ENCODE data around the gene SGIP1.

The SGIP1 gene

GRCh38 chr1:66745451-66745850 lies 211.5 kb downstream of the SGIP1 start:
- Histone ChIP-seq H3K9me3 (no peaks in the 10 kb centered on the region), H3K27ac (no peak overlapping the region), H3K36me3 (no peaks in the 10 kb centered on the region), H3K4me3 (ENCODE audit: low read depth in 1 of 2, low read length in 1 of 2) (no peak overlapping the region), H3K4me1 (ENCODE audit: control insufficient read depth in 1 of 2, insufficient read depth in 1 of 2, low read depth in 1 of 2, low read length in 1 of 2) (peaks cover 3 to 9% of the 10 kb centered on the region in 2 experiments), H3K27me3 (no peaks in the 10 kb centered on the region)
- no peak for TF ChIP-seq CTCF (IDR thresholded peaks at IDR 0.05)

- H3K27me3 ChIP-seq = no peaks in the 10 kb centered on the region
- H3K4me1 ChIP-seq (ENCODE audit: control insufficient read depth in 1 of 2, insufficient read depth in 1 of 2, low read depth in 1 of 2, low read length in 1 of 2) = peaks cover 22 to 27% of the 10 kb centered on the region in 2 experiments
- no peak overlapping the region for H3K4me3 ChIP-seq (ENCODE audit: low read depth in 1 of 2, low read length in 1 of 2)
- no peak for TF ChIP-seq CTCF (IDR thresholded peaks at IDR 0.05)
- H3K36me3 ChIP-seq = no peaks in the 10 kb centered on the region
- no peaks in the 10 kb centered on the region for H3K9me3 ChIP-seq
- no peak overlapping the region for H3K27ac ChIP-seq
Observed at GRCh38 chr1:66747501-66747900, 213.5 kb downstream of the SGIP1 start.

GRCh38 chr1:66750577-66750976 lies 216.6 kb downstream of the SGIP1 start:
- Histone ChIP-seq H3K4me1 (ENCODE audit: control insufficient read depth in 1 of 2, insufficient read depth in 1 of 2, low read depth in 1 of 2, low read length in 1 of 2) (peaks cover 28 to 43% of the 10 kb centered on the region in 2 experiments), H3K4me3 (ENCODE audit: low read depth in 1 of 2, low read length in 1 of 2) (no peak overlapping the region), H3K27ac (peak overlapping the region; percentile 61), H3K27me3 (no peaks in the 10 kb centered on the region), H3K36me3 (no peaks in the 10 kb centered on the region), H3K9me3 (no peaks in the 10 kb centered on the region)
- TF ChIP-seq CTCF (IDR thresholded peaks at IDR 0.05) = no peak

GRCh38 chr1:66751160-66751559 lies 217.2 kb downstream of the SGIP1 start:
- H3K27me3 ChIP-seq = no peaks in the 10 kb centered on the region
- no peaks in the 10 kb centered on the region for H3K9me3 ChIP-seq
- peak overlapping the region in 1 of 2 experiments; percentile 66 for H3K4me3 ChIP-seq (ENCODE audit: low read depth in 1 of 2, low read length in 1 of 2)
- H3K36me3 ChIP-seq = no peaks in the 10 kb centered on the region
- TF ChIP-seq CTCF (IDR thresholded peaks at IDR 0.05) = no peak
- peak overlapping the region; percentile 61 for H3K27ac ChIP-seq
- peaks cover 28 to 43% of the 10 kb centered on the region in 2 experiments for H3K4me1 ChIP-seq (ENCODE audit: control insufficient read depth in 1 of 2, insufficient read depth in 1 of 2, low read depth in 1 of 2, low read length in 1 of 2)

- TF ChIP-seq CTCF (IDR thresholded peaks at IDR 0.05) = no peak
- no peaks in the 10 kb centered on the region for H3K27me3 ChIP-seq
- peak within 1 kb of the TSS; percentile 55 to 66 for H3K4me3 ChIP-seq (ENCODE audit: low read depth in 1 of 2, low read length in 1 of 2)
- H3K27ac ChIP-seq = peak within 1 kb of the TSS; percentile 61
- H3K9me3 ChIP-seq = no peaks in the 10 kb centered on the region
- peaks cover 28 to 43% of the 10 kb centered on the region in 2 experiments for H3K4me1 ChIP-seq (ENCODE audit: control insufficient read depth in 1 of 2, insufficient read depth in 1 of 2, low read depth in 1 of 2, low read length in 1 of 2)
- H3K36me3 ChIP-seq = no peaks in the 10 kb centered on the region
Observed at GRCh38 chr1:66752000-66752592, 218.1 kb downstream of the SGIP1 start, which contains the start of gene DYNLT5. DYNLT5 (plus strand) TSS chr1:66752459; CDS start chr1:66754659, 2,200 bp downstream.

Measured in neutrophil (primary cell).